H1 (cell line): ENCODE data around the gene JMJD8. TPM values are rescaled to one million over a fixed set of nuclear protein-coding genes. Genes with fewer than 3 reads are reported as not detected.

Experiments
- CTCF ChIA-PET: fragments of 300-600 bp; sonication (Branson Sonifier 250); formaldehyde crosslinking; loops from one replicate; lab custom pipeline; 2021; ENCODE audit not compliant: partially characterized antibody; lab: Charles Lee
- POLR2A ChIA-PET: fragments of 300-600 bp; sonication (Branson Sonifier 250); formaldehyde crosslinking; loops from one replicate; lab custom pipeline; 2021; ENCODE audit warnings: inconsistent platforms; ENCODE audit not compliant: partially characterized antibody; lab: Charles Lee
- DNase-seq, 2 experiments: peaks; one replicate each; pipeline versions ENCODE4 v3.0.0 to v3.0.0-alpha.2; 2010 to 2022; ENCODE audit warnings: low spot score in 2 of 2, low read depth in 1 of 2, mixed read lengths in 1 of 2
- FAIRE-seq: peaks from 2 replicates; lab custom pipeline; 2011; peaks lifted over from hg19 to GRCh38; lab: Jason Lieb, UNC
- H2AFZ ChIP-seq: 2 replicates; pipeline ENCODE4 v1.8.1; 2012; ENCODE audit warnings: low read length, inconsistent platforms
- H2AK5ac ChIP-seq: 2 replicates; pipeline ENCODE4 v1.6.1; 2013; ENCODE audit warnings: low read depth, low read length
- H2BK120ac ChIP-seq: replicated peaks from 2 replicates; pipeline ENCODE3; 2013; ENCODE audit warnings: low read depth, low read length, inconsistent platforms
- H2BK12ac ChIP-seq: 2 replicates; pipeline ENCODE4 v1.6.1; 2013; ENCODE audit warnings: low read depth, low read length
- H2BK15ac ChIP-seq: 2 replicates; pipeline ENCODE4 v1.6.1; 2013; ENCODE audit warnings: low read length
- H2BK20ac ChIP-seq: 2 replicates; pipeline ENCODE4 v1.6.1; 2013; ENCODE audit warnings: low read length
- H2BK5ac ChIP-seq: 2 replicates; pipeline ENCODE4 v1.6.1; 2013; ENCODE audit warnings: low read depth, low read length
- H3K14ac ChIP-seq: 2 replicates; pipeline ENCODE4 v1.6.1; 2013; ENCODE audit warnings: inconsistent platforms; ENCODE audit not compliant: insufficient read length
- H3K18ac ChIP-seq: 2 replicates; pipeline ENCODE4 v1.6.1; 2013; ENCODE audit warnings: low read length; ENCODE audit errors: extremely low read depth
- H3K23ac ChIP-seq: 2 replicates; pipeline ENCODE4 v1.6.1; 2013; ENCODE audit warnings: inconsistent platforms; ENCODE audit not compliant: insufficient read length
- H3K23me2 ChIP-seq: 2 replicates; pipeline ENCODE4 v1.6.1; 2013; ENCODE audit warnings: low read depth, low read length
- H3K27ac ChIP-seq: 2 replicates; pipeline ENCODE4 v1.6.1; 2011; ENCODE audit warnings: low read depth, low read length, inconsistent platforms
- H3K27me3 ChIP-seq, 4 experiments: replicated peaks in 1 of 4; 1 replicate in 1 of 4; 2 replicates in 3 of 4; pipeline versions ENCODE4 v1.6.1 to v1.8.1; 2011 to 2013; ENCODE audit warnings: low read length in 3 of 4, mild to moderate bottlenecking in 3 of 4, inconsistent platforms in 2 of 4, mixed read lengths in 2 of 4, moderate library complexity in 1 of 4; ENCODE audit not compliant: control insufficient read depth in 3 of 4, insufficient read depth in 3 of 4; ENCODE audit errors: extremely low read depth in 1 of 4
- H3K36me3 ChIP-seq, 4 experiments: 2 replicates each; pipeline versions ENCODE4 v1.6.1 to v1.8.1; 2011 to 2013; ENCODE audit warnings: mild to moderate bottlenecking in 4 of 4, low read length in 3 of 4, moderate library complexity in 2 of 4, control low read depth in 1 of 4, inconsistent platforms in 1 of 4; ENCODE audit not compliant: insufficient read depth in 4 of 4, control insufficient read depth in 2 of 4
- H3K4ac ChIP-seq: replicated peaks from 2 replicates; pipeline ENCODE3; 2013; ENCODE audit warnings: low read length, low read depth, mixed read lengths, inconsistent platforms; ENCODE audit not compliant: insufficient read length
- H3K4me1 ChIP-seq, 4 experiments: replicated peaks in 1 of 4; 1 replicate in 1 of 4; 2 replicates in 3 of 4; pipeline versions ENCODE4 v1.6.1 to v1.8.1; 2011 to 2013; ENCODE audit warnings: low read length in 3 of 4, inconsistent platforms in 2 of 4, mixed read lengths in 1 of 4; ENCODE audit not compliant: insufficient read depth in 4 of 4, control insufficient read depth in 3 of 4
- H3K4me2 ChIP-seq, 2 experiments: 2 replicates each; pipeline versions ENCODE4 v1.6.1 to v1.8.1; 2011 to 2013; ENCODE audit warnings: low read depth in 2 of 2, low read length in 2 of 2, control low read depth in 1 of 2, inconsistent platforms in 1 of 2, mild to moderate bottlenecking in 1 of 2; ENCODE audit not compliant: insufficient read depth in 1 of 2
- H3K4me3 ChIP-seq, 4 experiments: fragments of 200-600, 300-600 bp in 1 of 4; sonication (generic), shearing (Covaris generic), sonication (Bioruptor Twin) in 1 of 4; 2 replicates each; pipeline versions ENCODE4 v1.5.1 to v1.8.1; 2011 to 2016; ENCODE audit warnings: low read length in 4 of 4, low read depth in 3 of 4, control low read depth in 2 of 4, inconsistent platforms in 2 of 4, mild to moderate bottlenecking in 2 of 4, mixed read lengths in 1 of 4, moderate library complexity in 1 of 4; ENCODE audit not compliant: insufficient read depth in 2 of 4; ENCODE audit errors: extremely low read depth in 1 of 4
- H3K56ac ChIP-seq: replicated peaks from 2 replicates; pipeline ENCODE3; 2013; ENCODE audit warnings: low read depth, mild to moderate bottlenecking, mixed read lengths, low read length, inconsistent platforms; ENCODE audit not compliant: insufficient read length
- H3K79me1 ChIP-seq: 2 replicates; pipeline ENCODE4 v1.6.1; 2013; ENCODE audit warnings: low read depth, low read length, control low read depth
- H3K79me2 ChIP-seq, 2 experiments: 2 replicates each; pipeline versions ENCODE4 v1.6.1 to v1.8.1; 2012 to 2013; ENCODE audit warnings: low read length in 2 of 2, mild to moderate bottlenecking in 2 of 2, inconsistent platforms in 1 of 2; ENCODE audit not compliant: insufficient read depth in 2 of 2, control insufficient read depth in 1 of 2
- H3K9ac ChIP-seq, 4 experiments: replicated peaks in 1 of 4; 1 replicate in 1 of 4; 2 replicates in 3 of 4; pipeline versions ENCODE4 v1.6.1 to v1.8.1; 2011 to 2013; ENCODE audit warnings: low read depth in 3 of 4, low read length in 3 of 4, control low read depth in 2 of 4, mild to moderate bottlenecking in 2 of 4, moderate library complexity in 2 of 4, inconsistent platforms in 1 of 4; ENCODE audit errors: extremely low read depth in 1 of 4
- H3K9me3 ChIP-seq, 2 experiments: 2 replicates each; pipeline versions ENCODE4 v1.6.1 to v1.8.1; 2012 to 2013; ENCODE audit warnings: mild to moderate bottlenecking in 2 of 2, moderate library complexity in 2 of 2, control low read depth in 1 of 2, inconsistent platforms in 1 of 2, low read depth in 1 of 2, low read length in 1 of 2, mixed read lengths in 1 of 2; ENCODE audit not compliant: insufficient read depth in 2 of 2
- H4K20me1 ChIP-seq, 2 experiments: replicated peaks in 1 of 2; 2 replicates each; pipeline versions ENCODE3 to v1.8.1; 2011 to 2013; ENCODE audit warnings: inconsistent platforms in 2 of 2, low read length in 2 of 2, mild to moderate bottlenecking in 1 of 2; ENCODE audit not compliant: insufficient read depth in 2 of 2, control insufficient read depth in 1 of 2
- H4K5ac ChIP-seq: 2 replicates; pipeline ENCODE4 v1.6.1; 2013; ENCODE audit warnings: low read length, low read depth, mixed read lengths, inconsistent platforms; ENCODE audit not compliant: insufficient read length
- H4K8ac ChIP-seq: 2 replicates; pipeline ENCODE4 v1.8.0; 2013; ENCODE audit warnings: mild to moderate bottlenecking, moderate library complexity, low read length, inconsistent platforms; ENCODE audit not compliant: insufficient read depth; ENCODE audit errors: extremely low read depth
- H4K91ac ChIP-seq: replicated peaks from 2 replicates; pipeline ENCODE3; 2013; ENCODE audit warnings: low read length, mixed read lengths, inconsistent platforms; ENCODE audit not compliant: insufficient read length
- HDAC2 ChIP-seq, 2 experiments: fragments of 300-600 bp in 1 of 2; sonication (generic) in 1 of 2; IDR thresholded peaks; 2 replicates each; pipeline ENCODE4 v1.6.1; 2011 to 2012; ENCODE audit warnings: low read depth in 2 of 2, low read length in 2 of 2, mild to moderate bottlenecking in 2 of 2, moderate library complexity in 2 of 2, borderline replicate concordance in 1 of 2, inconsistent platforms in 1 of 2
- JUND ChIP-seq: IDR thresholded peaks from 2 replicates; pipeline ENCODE4 v1.6.1; 2011; ENCODE audit warnings: mild to moderate bottlenecking, improper control_type of control experiment, low read length
- KDM1A ChIP-seq: fragments of 200-600, 300-600 bp; sonication (generic); IDR thresholded peaks from 2 replicates; pipeline ENCODE4 v1.7.1; 2016; ENCODE audit warnings: mild to moderate bottlenecking, low read length, borderline replicate concordance
- POU5F1 ChIP-seq: IDR thresholded peaks from 2 replicates; pipeline ENCODE4 v1.6.1; 2011; ENCODE audit warnings: low read depth, mild to moderate bottlenecking, low read length, moderate library complexity
- SIX5 ChIP-seq: IDR thresholded peaks from 2 replicates; pipeline ENCODE4 v1.6.1; 2011; ENCODE audit warnings: mild to moderate bottlenecking, low read depth, low read length
- whole genome bisulfite sequencing, 2 experiments: shearing (Covaris generic) in 1 of 2; methylation state at CpG; one replicate each; pipeline versions ENCODE4 v1.1.6 to v1.1.7; 2013 to 2015; ENCODE audit warnings: low lambda C conversion rate in 2 of 2, mixed read lengths in 2 of 2, inconsistent platforms in 1 of 2, low coverage in 1 of 2, missing lambda C conversion rate in 1 of 2; ENCODE audit not compliant: insufficient replicate concordance in 2 of 2, insufficient coverage in 1 of 2, insufficient read length in 1 of 2; ENCODE audit errors: extremely low coverage in 1 of 2, missing lambda C conversion rate in 1 of 2; 5-methylcytosine and 5-hydroxymethylcytosine counted together
- polyA plus RNA-seq, 7 experiments: library from polyadenylated mRNA; depleted of rRNA in 3 of 7; stranded (reverse) in 5 of 7; unstranded in 2 of 7; fragments of >200 nt in 5 of 7; fragments of 200-250 nt in 2 of 7; gene quantifications; 1 replicate in 5 of 7; 2 replicates in 1 of 7; 4 replicates in 1 of 7; pipeline versions ENCODE4 v1.2.1 to v1.2.3, GENCODE V29; 2011 to 2013; ENCODE audit warnings: missing spikeins in 2 of 7, mixed read lengths in 2 of 7
- total RNA-seq: library from RNA; stranded (reverse); fragmentation: NEBNext Ultra II Directional; extraction: Animal tissue kit (Norgen Biotek cat#: 25700); gene quantifications from 2 replicates; pipeline ENCODE4 v1.2.1, GENCODE V29; 2021

The JMJD8 gene
- total and polyA plus RNA-seq, 2 of the 8 experiments (the other 6 are each of a cell fraction or from before 2014, with no cell fraction given), result 46.4 to 87.4 TPM

DNA sequence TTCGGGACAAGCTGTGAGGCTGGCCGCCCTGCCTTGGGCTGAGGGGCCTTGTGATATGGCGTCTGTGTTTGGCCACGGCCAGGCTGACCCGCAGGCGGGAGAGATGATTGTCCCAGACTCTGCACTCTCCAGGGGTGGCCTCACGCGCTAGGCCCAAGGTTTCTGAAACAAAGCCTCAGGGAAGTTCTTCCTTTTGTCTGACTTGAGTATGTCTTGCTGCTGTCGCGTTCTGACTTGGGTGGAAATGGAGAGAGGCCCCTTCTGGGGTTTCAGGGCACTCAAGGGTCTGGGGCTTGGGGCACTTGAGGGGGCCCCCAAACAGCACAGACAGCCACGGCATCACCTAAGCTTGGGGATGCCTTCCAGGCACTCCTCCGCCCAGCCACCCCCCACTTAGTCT lies 26.9 kb upstream of the JMJD8 start:
- H3K4me3 ChIP-seq, result no peak overlapping the region
- no peaks in the 10 kb centered on the region for H3K36me3 ChIP-seq
- H3K23ac ChIP-seq, result no peak overlapping the region
- no peak overlapping the region for H2BK5ac ChIP-seq
- no peak overlapping the region for H2BK120ac ChIP-seq
- H3K18ac ChIP-seq, result no peak overlapping the region
- H3K4me2 ChIP-seq, result no peak overlapping the region
- FAIRE-seq, result no peak
- ChIA-PET POLR2A (interaction anchor here (1.5 to 20.9 kb wide), 3 partner anchors 9 to 16 kb away, joined by 5 to 353 read pairs (median 5); partner anchors contain the start of genes ANTKMT, CCDC78 and HAGHL), CTCF (interaction anchor here (0.9 to 33.4 kb wide), 10 partner anchors 8 to 347 kb away, joined by 3 to 977 read pairs (median 5); partner anchors contain the start of genes ANTKMT, CCDC78, CHTF18 and CIAO3)
- H3K27me3 ChIP-seq, result peaks cover 18 to 70% (median 51%) of the 10 kb centered on the region in 4 experiments
- H3K4me1 ChIP-seq, result peaks cover 0 to 13% (median 9%) of the 10 kb centered on the region in 4 experiments; a peak in 5 of 7 replicates
- TF ChIP-seq POU5F1 (no peak), HDAC2 (IDR thresholded peaks at IDR 0.05; ENCODE audit: borderline replicate concordance in 1 of 2, low read depth in 2 of 2, low read length in 2 of 2) (peak in 1 of 2 experiments; percentile 49; a peak in 2 of 4 replicates), JUND (no peak), KDM1A (peak; percentile 93), SIX5 (no peak)
- H3K14ac ChIP-seq, result no peak overlapping the region
- no peak overlapping the region for H4K5ac ChIP-seq
- no peak overlapping the region for H3K9ac ChIP-seq
- H3K4ac ChIP-seq, result no peak overlapping the region
- H2AK5ac ChIP-seq, result no peak overlapping the region
- H3K79me2 ChIP-seq, result no peaks in the 10 kb centered on the region
- no peak overlapping the region for H3K27ac ChIP-seq
- peaks cover 5 to 8% of the 10 kb centered on the region in 2 experiments for H4K20me1 ChIP-seq
- 0 out of 2 replicates have a peak overlapping the region, but pooled peaks have one; percentile 51 for H4K8ac ChIP-seq
- H2BK20ac ChIP-seq, result no peak overlapping the region
- H4K91ac ChIP-seq, result no peak overlapping the region
- DNase-seq, result no peak
- H3K9me3 ChIP-seq, result no peaks in the 10 kb centered on the region
- H3K79me1 ChIP-seq, result no peaks in the 10 kb centered on the region
- 86% methylated on average over 12 of the region's 12 CpGs; no CpG with 5 or more reads in 1 of the 2 experiments for WGBS, 2 experiments
- H2BK15ac ChIP-seq, result no peak overlapping the region
- H2AFZ ChIP-seq, result no peak overlapping the region
- no peak overlapping the region for H2BK12ac ChIP-seq
- peaks cover 17% of the 10 kb centered on the region; the same call in 1 of the 2 replicates for H3K23me2 ChIP-seq
- no peak overlapping the region for H3K56ac ChIP-seq
